ENCODE measurements around the gene SLC41A3.
"Not testable (repeated sequence)": the region's sequence is repeated elsewhere in the genome, so short reads cannot be mapped to it uniquely, and the experiment has no call there.

SLC41A3 gene

DNA sequence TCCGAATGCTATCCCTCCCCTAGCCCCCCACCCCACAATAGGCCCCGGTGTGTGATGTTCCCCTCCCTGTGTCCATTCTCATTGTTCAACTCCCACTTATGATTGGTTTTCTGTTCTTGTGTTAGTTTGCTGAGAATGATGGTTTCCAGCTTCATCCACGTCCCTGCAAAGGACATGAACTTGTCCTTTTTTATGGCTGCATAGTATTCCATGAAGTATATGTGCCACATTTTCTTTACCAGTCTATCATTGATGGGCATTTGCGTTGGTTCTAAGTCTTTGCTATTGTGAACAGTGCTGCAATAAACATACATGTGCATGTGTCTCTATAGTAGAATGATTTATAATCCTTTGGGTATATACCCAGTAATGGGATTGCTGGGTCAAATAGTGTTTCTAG is 126.9 kb downstream of the SLC41A3 start:
- DNase-seq (ENCODE audit: low spot score) = not testable (repeated sequence)
